ENCODE measurements around the gene IL4R.
"Not testable (repeated sequence)": the region's sequence is repeated elsewhere in the genome, so short reads cannot be mapped to it uniquely, and the experiment has no call there.

Gene IL4R

GRCh38 chr16:27313422-27314160 lies at the start of gene IL4R:
Gene IL4R, plus strand, starts transcription at chr16:27313974. Its CDS starts 26,230 bp downstream, at chr16:27340204.
- DNase-seq, result no peak

DNA sequence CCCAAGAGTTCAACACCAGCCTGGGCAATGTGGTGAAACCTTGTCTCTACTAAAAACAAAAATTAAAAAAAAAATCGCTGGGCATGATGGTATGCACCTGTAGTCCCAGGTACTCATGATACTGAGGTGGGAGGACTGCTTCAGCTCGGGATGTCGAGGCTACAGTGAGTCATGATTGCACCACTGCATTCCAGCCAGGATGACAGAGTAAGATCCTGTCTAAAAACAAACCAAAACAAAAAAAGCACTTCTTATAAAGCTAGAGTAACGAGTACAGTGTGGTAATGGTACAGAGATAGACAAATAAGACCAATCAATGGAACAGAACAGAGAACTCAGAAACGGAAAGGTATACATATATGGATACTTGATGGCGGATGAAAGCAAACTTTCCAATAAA lies 49.6 kb upstream of the IL4R start:
- no peak for DNase-seq

DNA sequence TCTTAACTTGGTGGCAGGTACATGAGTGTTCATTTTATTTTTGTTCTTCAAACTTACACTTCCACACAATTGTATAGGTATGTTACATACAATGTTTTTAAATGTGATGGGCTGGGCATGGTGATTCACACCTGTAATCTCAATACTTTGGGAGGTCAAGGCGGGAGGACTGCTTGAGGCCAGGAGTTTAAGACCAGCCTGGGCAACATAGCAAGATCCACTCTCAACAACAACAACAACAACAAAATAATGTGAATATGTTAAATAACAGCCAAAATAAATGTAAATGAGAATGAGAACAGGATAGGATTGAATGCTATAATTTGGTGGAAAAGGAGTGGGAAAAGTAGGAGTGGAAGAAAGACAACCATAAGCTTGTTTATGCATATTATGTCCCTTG lies 47.8 kb upstream of the IL4R start:
- no peak for DNase-seq

DNA sequence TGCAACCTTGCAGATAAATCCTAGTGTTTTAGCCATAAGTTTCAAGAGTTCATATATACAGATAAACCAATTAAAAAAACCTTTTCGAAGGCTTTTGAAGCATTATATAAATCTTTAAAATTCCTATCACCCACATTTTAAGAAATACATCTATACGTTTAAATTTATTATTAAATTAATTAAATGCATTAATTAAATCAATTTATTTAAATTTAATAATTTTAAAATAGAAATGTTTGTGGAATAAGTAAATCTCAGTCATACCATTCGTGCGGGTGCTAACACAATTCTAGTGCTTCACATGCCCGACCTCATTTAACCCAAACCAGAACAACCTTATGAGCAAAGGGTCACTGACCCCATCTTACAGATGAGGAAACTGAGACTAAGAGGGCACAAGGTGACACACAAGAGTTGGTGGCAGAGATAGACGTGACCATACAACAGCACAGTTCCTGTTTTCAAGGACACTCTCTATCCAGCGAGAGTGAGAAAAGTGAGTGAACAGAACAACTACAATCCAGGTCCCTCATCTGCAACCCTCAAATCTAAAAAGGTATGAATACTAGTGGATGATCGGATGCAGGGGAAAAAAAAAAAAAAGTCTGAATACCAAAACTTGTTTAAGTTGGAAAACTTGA lies 46.6 kb upstream of the IL4R start:
- DNase-seq, result no peak

GRCh38 chr16:27268376-27269299 lies 45.1 kb upstream of the IL4R start, which contains the start of gene NSMCE1:
Gene NSMCE1, minus strand, starts transcription at chr16:27268772. Its CDS starts 11,202 bp downstream, at chr16:27257570.
- peak; percentile 87 for DNase-seq

DNA sequence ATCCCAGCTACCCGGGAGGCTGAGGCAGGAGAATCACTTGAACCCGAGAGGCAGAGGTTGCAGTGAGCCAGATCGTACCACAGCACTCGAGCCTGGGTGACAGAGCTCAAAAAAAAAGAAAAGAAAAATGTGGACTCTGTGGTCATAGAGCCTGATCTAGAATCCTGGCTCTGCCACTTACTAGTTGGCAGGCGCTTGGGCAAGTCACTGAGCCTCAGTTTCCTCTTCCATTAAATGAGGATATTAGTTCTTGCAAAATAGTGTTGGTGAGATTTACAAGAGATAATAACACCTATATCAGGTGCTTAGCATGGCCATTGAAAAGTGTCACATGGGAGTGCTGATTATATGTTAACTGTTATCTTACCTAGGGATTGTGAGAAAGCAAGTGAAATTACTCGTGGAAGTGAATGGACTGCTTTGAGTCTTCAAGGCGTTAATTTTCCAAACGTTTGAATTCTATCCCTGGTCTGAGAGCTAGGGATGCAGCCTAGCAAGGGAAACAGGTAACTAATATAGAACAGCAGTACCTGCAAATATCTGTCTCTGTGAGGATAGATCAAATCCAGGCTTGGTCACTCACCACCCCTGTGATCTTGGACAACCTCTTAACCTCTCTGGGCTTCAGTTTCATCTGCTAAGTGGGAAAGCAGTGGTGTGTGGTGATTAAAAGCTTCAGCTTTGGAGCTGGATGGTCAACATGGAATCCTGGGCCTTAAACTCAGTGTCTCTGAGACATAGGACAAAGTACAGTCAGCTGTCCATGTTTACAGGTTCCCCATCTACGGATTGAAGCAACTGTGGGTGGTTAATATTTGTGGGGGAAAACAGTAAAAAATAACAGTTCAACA lies 44.2 kb upstream of the IL4R start:
- DNase-seq, result no peak

- DNase-seq, result no peak
These were observed 43.4 kb upstream of the IL4R start for GRCh38 chr16:27270349-27270748.

GRCh38 chr16:27272076-27272475 lies 41.7 kb upstream of the IL4R start:
- no peak for DNase-seq

DNA sequence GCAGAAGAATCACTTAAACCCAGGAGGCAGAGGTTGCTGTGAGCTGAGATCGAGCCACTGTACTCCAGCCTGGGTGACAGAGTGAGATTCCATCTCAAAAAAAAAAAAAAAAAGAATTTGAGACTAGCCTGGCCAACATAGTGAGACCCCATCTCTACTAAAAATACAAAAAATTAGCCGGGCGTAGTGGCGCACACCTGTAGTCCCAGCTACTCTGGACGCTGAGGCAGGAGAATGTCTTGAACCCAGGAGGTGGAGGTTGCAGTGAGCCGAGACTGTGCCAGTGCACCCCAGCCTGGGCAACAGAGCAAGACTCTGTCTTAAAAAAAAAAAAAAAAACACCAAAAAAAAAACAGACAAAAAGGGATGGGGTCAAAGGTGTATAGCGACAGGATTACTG lies 41.1 kb upstream of the IL4R start:
- DNase-seq, result not testable (repeated sequence)

DNA sequence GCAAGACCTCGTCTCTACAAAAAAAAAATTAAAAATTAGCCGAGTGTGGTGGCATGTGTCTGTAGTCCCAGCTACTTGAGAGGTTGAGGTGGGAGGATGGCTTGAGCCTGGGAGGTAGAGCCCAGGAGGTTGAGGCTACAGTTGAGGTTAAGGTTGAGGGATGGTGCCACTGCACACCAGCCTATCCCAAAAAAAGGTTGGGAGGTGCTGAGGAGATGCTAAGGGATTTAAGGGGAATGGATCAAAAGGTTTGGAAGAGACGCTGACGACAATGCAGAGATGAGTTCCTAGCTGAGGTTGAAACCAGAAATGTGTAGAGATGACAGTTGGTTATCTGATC lies 40.5 kb upstream of the IL4R start:
- DNase-seq, result no peak

DNA sequence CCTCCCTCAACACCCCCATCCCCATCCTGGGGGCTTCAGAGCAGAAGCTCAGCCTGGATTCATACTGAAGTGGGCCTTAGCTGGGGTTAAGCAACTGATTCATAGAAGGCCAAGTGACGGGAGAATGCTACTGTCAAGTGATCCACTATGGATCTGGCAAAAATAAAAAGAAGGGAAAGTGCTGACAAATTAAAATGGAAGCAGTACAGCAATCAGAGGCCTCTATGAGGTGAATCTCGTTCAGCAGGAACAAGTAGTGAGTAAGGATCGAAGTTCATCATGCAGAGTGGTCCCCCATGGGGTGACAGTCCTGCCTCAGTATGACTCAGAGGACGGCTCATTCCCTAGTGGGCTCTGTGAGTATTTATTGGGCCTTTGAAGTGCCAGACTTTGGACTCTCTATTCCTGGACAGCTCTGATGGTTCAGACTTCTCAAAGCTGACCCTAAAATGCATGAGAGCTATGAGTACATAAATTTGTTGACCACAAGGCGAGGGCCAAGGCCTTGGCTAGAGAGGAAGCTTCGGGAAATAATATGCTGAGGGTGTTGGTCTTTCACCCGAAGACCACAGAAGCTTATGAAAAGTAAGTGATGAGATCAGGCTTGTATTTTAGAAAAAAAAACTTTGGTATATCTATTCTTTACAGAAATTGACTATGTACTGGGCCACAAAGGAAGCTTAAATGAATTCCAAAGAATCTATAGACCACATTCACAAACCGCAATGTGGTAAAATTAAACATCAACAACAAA lies 39.9 kb upstream of the IL4R start:
- DNase-seq, result no peak

GRCh38 chr16:27274424-27274874 lies 39.3 kb upstream of the IL4R start:
- not testable (repeated sequence) for DNase-seq

DNA sequence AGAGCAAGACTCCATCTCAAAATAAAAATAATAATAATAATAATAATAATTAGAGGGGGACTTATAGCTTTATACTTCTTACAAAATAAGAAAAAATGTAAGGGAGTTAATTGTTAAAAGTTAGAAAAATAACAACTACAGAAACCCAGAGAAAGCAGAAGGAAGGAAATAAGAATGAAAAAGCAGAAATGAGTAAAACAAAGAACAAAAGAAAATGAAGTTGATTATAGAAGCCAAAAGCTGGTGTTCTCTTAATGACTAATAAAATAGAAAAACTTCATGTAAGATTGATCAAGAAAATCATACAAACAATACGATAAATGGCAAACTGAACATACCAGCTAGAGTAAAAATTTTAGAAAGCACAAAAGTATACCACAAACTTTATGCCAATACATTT lies 38.4 kb upstream of the IL4R start:
- DNase-seq, result no peak

DNA sequence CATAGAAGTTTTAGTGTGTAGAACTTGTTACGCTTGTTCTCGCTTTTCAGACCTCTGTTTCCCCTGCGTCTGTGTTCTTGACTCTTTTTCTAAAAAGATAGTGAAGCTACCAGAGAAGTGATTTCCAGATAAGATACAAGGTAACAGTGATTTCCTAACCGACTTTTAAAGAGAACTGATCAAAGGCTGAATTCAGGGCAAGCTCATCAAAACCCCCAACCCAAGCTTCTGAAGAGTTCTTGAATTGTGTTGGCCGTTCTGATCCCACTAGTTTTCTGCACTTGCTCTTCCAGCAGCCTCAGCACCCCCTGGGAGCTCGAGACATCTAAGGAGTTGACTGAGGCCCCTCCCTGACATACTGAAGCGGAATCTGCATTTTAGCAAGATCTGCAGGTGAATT lies 32.5 kb upstream of the IL4R start:
- no peak for DNase-seq

DNA sequence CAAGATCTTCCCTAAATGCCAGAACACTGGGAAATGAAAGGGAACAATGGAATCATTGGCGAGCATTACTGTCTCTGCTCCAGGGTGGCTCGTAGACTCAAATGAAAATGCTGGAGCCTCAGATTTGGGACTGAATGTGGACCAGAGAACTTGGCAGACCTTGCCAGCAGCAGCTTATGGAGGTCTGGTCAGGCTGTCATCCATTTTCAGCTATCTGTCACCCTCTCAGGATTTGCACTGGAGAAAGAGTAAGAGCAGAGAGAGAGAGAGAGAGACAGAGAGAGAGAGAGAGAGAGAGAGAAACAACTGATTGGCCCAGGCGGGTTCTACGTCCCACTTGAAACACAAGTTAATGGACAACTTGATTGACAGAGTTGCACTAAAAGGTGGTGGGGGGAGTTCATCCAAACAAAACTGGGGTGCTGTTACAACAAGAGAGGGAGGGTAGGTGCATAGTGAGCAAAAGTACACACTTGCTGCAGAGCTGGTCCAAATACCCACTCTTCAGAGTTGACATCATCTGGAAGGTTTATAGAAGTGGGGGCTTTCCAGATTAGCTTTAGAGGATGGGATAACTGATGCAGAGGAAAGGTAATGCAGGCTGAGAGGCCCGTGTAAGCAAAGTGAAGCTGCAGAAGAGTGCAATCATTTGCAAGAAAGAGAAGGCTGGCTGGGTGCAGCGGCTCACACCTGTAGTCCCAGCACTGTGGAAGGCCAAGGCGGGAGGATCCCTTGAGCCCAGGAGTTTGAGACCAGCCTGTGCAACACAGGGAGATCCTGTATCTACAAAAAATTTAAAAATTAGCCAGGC lies 28.7 kb upstream of the IL4R start:
- DNase-seq, result no peak

DNA sequence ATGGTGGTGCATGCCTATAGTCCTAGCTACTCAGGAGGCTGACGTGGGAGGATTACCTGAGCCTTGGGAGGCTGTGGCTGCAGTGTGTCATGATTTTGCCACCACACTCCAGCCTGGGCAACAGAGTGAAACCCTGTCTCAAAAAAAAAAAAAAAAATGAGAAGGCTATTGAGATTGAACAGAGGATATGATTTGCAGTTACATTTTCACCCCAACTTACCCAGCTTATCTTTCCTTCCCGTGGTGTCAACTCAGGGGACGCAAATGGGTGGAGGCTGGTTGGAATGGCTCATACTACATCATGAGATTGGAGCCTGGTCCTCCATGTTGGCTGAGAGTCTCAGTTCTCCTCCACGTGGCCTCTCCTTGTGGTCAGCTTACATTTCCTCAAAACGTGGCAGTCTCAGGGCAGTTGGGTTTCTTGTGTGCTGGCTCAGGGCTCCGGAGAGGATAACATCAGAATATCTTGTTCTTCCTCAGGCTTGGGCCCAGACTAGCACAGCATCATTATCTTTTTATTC lies 28.0 kb upstream of the IL4R start:
- DNase-seq, result no peak

GRCh38 chr16:27286451-27286850 lies 27.3 kb upstream of the IL4R start:
- DNase-seq, result no peak

- DNase-seq, result no peak
These were observed 26.5 kb upstream of the IL4R start for GRCh38 chr16:27287051-27287811.

DNA sequence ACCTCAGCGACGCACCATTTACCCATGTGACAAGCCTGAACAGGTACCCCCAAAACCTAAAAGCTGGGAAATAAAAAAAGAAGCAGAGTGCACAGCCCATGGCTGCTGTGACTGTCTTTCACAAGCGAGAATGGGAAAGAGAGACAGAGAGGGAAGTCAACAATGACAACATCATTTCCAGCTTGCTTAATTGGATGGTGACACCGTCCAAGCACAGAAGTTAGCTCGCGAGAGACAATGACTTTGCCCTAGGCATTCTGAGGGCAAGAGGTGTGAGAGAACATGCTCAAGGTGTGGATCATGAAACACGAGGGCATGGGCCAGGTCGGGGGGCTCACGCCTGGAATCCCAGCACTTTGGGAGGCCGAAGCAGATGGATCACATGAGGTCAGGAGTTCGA lies 25.9 kb upstream of the IL4R start:
- no peak for DNase-seq

GRCh38 chr16:27288313-27288712 lies 25.5 kb upstream of the IL4R start:
- DNase-seq, result not testable (repeated sequence)
